PC-3 (cell line): Measurements from ENCODE around the gene GRK2. TPM values are rescaled to one million over a fixed set of nuclear protein-coding genes. Genes with fewer than 3 reads are reported as not detected.

ENCODE experiments used
- ATAC-seq: fragments of 200-7000 bp; cut with Tn5 transposase; 2 replicates; pipeline ENCODE4 v1.9.1; 2020; ENCODE audit warnings: mild to moderate bottlenecking, moderate library complexity
- BruUV-seq: library from RNA; stranded (reverse); fragments of 400-500 nt; replicated peaks from 2 replicates; lab custom pipeline; 2021; lab: Mats Ljungman, UMichigan
- CTCF ChIA-PET: fragments of 300-600 bp; sonication (Branson Sonifier 250); formaldehyde crosslinking; loops from one replicate; lab custom pipeline; 2022; ENCODE audit warnings: antibody characterized with exemption; lab: Charles Lee
- POLR2A ChIA-PET: fragments of 300-600 bp; sonication (Branson Sonifier 250); formaldehyde crosslinking; loops from one replicate; lab custom pipeline; 2022; ENCODE audit warnings: antibody characterized with exemption; ENCODE audit not compliant: unreplicated experiment; lab: Charles Lee
- DNase-seq: peaks from one replicate; pipeline ENCODE4 v3.0.0-alpha.2; 2015
- H2AFZ ChIP-seq: fragments of 300-600 bp; sonication (generic); 2 replicates; pipeline ENCODE4 v1.6.0; 2016; ENCODE audit warnings: antibody characterized with exemption, low read length
- H3F3A ChIP-seq: fragments of 300-600 bp; sonication (generic); one replicate; pipeline ENCODE4 v1.6.0; 2017; ENCODE audit warnings: antibody characterized with exemption, low read length, control low read depth, mild to moderate bottlenecking; ENCODE audit not compliant: unreplicated experiment
- H3K27ac ChIP-seq: fragments of 300-600 bp; sonication (generic); 2 replicates; pipeline ENCODE4 v1.5.1; 2016; ENCODE audit warnings: mild to moderate bottlenecking, low read length
- H3K27me3 ChIP-seq: fragments of 300-600 bp; sonication (generic); 2 replicates; pipeline ENCODE4 v1.6.1; 2016; ENCODE audit warnings: low read length, mixed read lengths
- H3K36me3 ChIP-seq: fragments of 300-600 bp; sonication (generic); 2 replicates; pipeline ENCODE4 v1.6.1; 2016; ENCODE audit warnings: low read depth, mixed run types, low read length, mixed read lengths
- H3K4me1 ChIP-seq: fragments of 300-600 bp; sonication (generic); 2 replicates; pipeline ENCODE4 v1.5.1; 2016; ENCODE audit warnings: low read length; ENCODE audit not compliant: insufficient read depth
- H3K4me2 ChIP-seq: fragments of 300-600 bp; sonication (generic); 2 replicates; pipeline ENCODE4 v1.6.0; 2016; ENCODE audit warnings: low read length
- H3K4me3 ChIP-seq: fragments of 300-600 bp; sonication (generic); 2 replicates; pipeline ENCODE4 v1.5.1; 2016; ENCODE audit warnings: mild to moderate bottlenecking, low read length, mixed read lengths
- H3K79me2 ChIP-seq: fragments of 300-600 bp; sonication (generic); 2 replicates; pipeline ENCODE4 v1.6.1; 2017; ENCODE audit warnings: low read length, mixed read lengths
- H3K9ac ChIP-seq: fragments of 300-600 bp; sonication (generic); 2 replicates; pipeline ENCODE4 v1.6.0; 2016; ENCODE audit warnings: mild to moderate bottlenecking, low read length
- H3K9me2 ChIP-seq: fragments of 300-600 bp; sonication (generic); replicated peaks from 2 replicates; pipeline ENCODE4 v1.6.1; 2016; ENCODE audit warnings: mixed run types, low read length, mixed read lengths
- H3K9me3 ChIP-seq: fragments of 300-600 bp; sonication (generic); 2 replicates; pipeline ENCODE4 v1.6.1; 2016; ENCODE audit warnings: low read length, mixed read lengths
- H4K20me1 ChIP-seq: fragments of 300-600 bp; sonication (generic); 2 replicates; pipeline ENCODE4 v1.6.1; 2016; ENCODE audit warnings: low read length, mixed read lengths
- EZH2 ChIP-seq: fragments of 300-600 bp; sonication (generic); IDR thresholded peaks from one replicate; pipeline ENCODE4 v1.6.1; 2017; ENCODE audit warnings: antibody characterized with exemption, mild to moderate bottlenecking, low read length; ENCODE audit not compliant: unreplicated experiment
- EZH2phosphoT487 ChIP-seq: fragments of 300-600 bp; sonication (generic); IDR thresholded peaks from 2 replicates; pipeline ENCODE4 v1.6.1; 2018; ENCODE audit warnings: mild to moderate bottlenecking, antibody characterized with exemption, low read length, borderline replicate concordance
- intact Hi-C: fragments of 100-400 bp; cut with micrococcal nuclease; formaldehyde crosslinking; loops from 2 replicates; pipeline ENCODE4 v1.9.0; 2023
- total RNA-seq: library from RNA; depleted of rRNA; stranded (reverse); fragments of >200 nt; gene quantifications from 2 replicates; pipeline ENCODE4 v1.2.3, GENCODE V29; 2014
- TF ChIP-seq, protein P1 (sequence below): fragments of 300-600 bp; sonication (generic); conservative IDR thresholded peaks from 2 replicates; pipeline ENCODE4 v1.5.1; 2017; ENCODE audit warnings: antibody characterized with exemption, low read depth, mild to moderate bottlenecking, low read length

GRK2 gene
- total RNA-seq, 1 experiment from 2014 or later = 103 TPM

DNA sequence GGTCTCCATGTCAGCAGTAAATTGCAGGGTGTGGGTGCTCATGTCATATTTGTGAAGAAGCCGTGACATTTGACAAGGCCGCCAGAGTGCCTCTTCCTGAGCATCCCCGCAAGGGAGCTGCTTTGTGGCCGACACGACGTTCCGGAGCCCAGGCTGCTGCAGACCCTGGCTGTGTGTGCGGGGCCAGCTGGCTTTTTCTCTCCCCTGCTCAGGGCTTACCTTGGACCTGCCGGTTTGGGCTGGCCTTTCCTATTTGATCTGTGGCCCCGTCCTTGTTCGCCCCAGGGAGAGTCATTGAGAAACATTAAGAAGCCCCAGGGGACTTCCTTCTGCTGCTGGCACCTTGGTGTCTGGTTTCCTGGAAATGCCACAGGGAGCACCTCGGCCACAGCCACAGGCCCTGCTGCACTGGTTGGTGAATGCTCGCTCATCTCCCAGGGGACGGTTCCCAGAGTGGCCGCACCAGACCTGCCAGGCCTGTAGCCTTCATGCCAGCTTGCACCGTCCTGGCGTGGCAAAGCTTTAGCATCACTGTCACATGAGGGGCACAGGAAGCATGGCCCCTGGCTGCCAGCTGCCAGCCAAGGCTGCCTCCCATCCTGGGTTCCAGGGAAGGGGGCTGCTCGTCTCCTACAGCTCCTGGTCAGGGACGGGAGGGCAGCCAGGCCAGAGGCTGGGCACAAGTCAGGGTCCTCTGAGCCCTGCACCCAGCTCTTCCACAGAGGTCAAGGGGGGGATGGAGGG, 5.4 kb downstream of the GRK2 start:
- H3K4me2 ChIP-seq = no peak overlapping the region
- no peak for TF ChIP-seq EZH2phosphoT487
- TF ChIP-seq EZH2 = no peak
- TF ChIP-seq, protein P1, sequence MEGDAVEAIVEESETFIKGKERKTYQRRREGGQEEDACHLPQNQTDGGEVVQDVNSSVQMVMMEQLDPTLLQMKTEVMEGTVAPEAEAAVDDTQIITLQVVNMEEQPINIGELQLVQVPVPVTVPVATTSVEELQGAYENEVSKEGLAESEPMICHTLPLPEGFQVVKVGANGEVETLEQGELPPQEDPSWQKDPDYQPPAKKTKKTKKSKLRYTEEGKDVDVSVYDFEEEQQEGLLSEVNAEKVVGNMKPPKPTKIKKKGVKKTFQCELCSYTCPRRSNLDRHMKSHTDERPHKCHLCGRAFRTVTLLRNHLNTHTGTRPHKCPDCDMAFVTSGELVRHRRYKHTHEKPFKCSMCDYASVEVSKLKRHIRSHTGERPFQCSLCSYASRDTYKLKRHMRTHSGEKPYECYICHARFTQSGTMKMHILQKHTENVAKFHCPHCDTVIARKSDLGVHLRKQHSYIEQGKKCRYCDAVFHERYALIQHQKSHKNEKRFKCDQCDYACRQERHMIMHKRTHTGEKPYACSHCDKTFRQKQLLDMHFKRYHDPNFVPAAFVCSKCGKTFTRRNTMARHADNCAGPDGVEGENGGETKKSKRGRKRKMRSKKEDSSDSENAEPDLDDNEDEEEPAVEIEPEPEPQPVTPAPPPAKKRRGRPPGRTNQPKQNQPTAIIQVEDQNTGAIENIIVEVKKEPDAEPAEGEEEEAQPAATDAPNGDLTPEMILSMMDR = no peak
- peaks cover 50% of the 10 kb centered on the region for H4K20me1 ChIP-seq
- no peak for ATAC-seq
- peaks cover 17% of the 10 kb centered on the region; the same call in 1 of the 2 replicates for H3K36me3 ChIP-seq
- intact Hi-C loops = no loop called here
- H3K9ac ChIP-seq = no peak overlapping the region
- H2AFZ ChIP-seq = no peak overlapping the region
- ChIA-PET POLR2A (no interaction called here), CTCF (no interaction called here)
- no peaks in the 10 kb centered on the region for H3K9me3 ChIP-seq
- no peaks in the 10 kb centered on the region for H3K27me3 ChIP-seq
- H3K4me1 ChIP-seq = peaks cover 27% of the 10 kb centered on the region
- no peak for DNase-seq
- H3K79me2 ChIP-seq = peaks cover 97% of the 10 kb centered on the region
- no peak overlapping the region for H3K27ac ChIP-seq
- no peaks in the 10 kb centered on the region for H3K9me2 ChIP-seq
- H3K4me3 ChIP-seq = no peak overlapping the region
- BruUV-seq = no TSS peak
- H3F3A ChIP-seq = no peaks in the 10 kb centered on the region

DNA sequence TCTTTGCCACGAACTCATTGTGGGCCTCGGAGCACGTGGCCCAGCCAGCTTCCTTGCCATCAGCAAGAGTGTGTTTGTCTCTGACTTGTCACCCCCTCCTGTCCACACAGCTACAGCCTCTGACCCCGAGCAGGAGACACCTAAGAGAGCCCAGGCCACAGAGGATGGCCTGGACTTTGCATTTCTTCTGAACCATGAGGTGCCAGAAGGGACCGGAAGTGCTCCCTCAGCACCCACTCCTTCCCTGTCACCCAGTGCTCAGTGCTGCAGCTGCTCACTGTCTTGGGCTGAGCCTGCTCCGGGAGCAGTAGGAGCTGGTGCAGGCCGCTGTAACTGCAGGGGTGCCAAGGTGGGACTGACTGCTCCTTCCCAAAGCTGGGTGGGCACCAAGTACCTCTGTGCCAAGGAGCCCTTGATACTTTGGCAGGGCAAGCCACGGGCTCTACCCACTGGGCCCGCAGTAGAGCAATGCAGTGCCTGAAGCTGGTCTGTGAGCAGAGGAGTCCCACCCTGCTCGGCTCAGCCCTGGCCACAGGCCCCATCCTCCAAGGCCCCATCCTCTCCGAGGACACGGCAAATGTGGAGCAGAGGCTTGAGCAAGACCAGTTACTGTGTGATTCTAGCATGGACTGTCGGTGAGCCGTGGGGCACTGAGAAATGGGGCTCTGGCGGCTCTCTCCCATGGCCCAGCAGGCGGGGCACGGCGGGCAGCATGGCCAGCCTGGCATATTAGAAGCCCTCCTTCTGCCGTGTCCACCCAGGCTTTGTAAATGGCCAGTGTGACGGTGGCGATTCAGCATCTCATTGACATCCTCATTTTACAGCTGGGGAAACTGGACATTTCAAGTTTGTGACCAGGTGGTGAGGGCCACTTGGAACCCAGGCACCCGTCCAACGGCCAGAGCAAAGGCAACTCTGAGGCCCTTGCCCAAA, 6.3 kb downstream of the GRK2 start:
- no peaks in the 10 kb centered on the region for H3F3A ChIP-seq
- H4K20me1 ChIP-seq = peaks cover 50% of the 10 kb centered on the region
- no TSS peak for BruUV-seq
- intact Hi-C loops = no loop called here
- H3K9me2 ChIP-seq = no peaks in the 10 kb centered on the region
- peaks cover 95% of the 10 kb centered on the region for H3K79me2 ChIP-seq
- H3K9me3 ChIP-seq = no peaks in the 10 kb centered on the region
- H3K4me3 ChIP-seq = no peak overlapping the region
- peaks cover 17% of the 10 kb centered on the region; the same call in 1 of the 2 replicates for H3K36me3 ChIP-seq
- no peak for TF ChIP-seq EZH2phosphoT487
- TF ChIP-seq, protein P1 = no peak
- H3K27me3 ChIP-seq = no peaks in the 10 kb centered on the region
- ChIA-PET POLR2A (no interaction called here), CTCF (no interaction called here)
- H3K4me1 ChIP-seq = peaks cover 24% of the 10 kb centered on the region
- DNase-seq = no peak
- H3K27ac ChIP-seq = no peak overlapping the region
- no peak overlapping the region for H2AFZ ChIP-seq
- ATAC-seq = no peak
- no peak overlapping the region for H3K4me2 ChIP-seq
- no peak overlapping the region for H3K9ac ChIP-seq
